OCI-LY3 (cell line): ENCODE data around the gene DRG2.

Experiments
- CTCF ChIP-seq: fragments of 200-600, 300-600 bp; sonication (generic); IDR thresholded peaks from 2 replicates; pipeline ENCODE4 v1.5.1; 2014; ENCODE audit warnings: antibody characterized with exemption, low read length, low read depth
- EZH2phosphoT487 ChIP-seq: fragments of 200-600 bp; shearing (Covaris generic); IDR thresholded peaks from 2 replicates; pipeline ENCODE4 v1.6.1; 2018; ENCODE audit warnings: antibody characterized with exemption, mixed run types, low read depth

GRCh38 chr17:18043491-18043890, 44.3 kb upstream of the DRG2 start:
- no peak for TF ChIP-seq CTCF
- TF ChIP-seq EZH2phosphoT487 = no peak
